A549 (cell line): ENCODE data around the gene ZNF419. TPM values are rescaled to one million over a fixed set of nuclear protein-coding genes. Genes with fewer than 3 reads are reported as not detected.

Experiments used
- ATAC-seq, 2 experiments: fragments of 200-7000 bp in 1 of 2; fragments of >200 bp in 1 of 2; cut with Nextera tagmentation in 1 of 2; cut with Tn5 transposase in 1 of 2; 3 replicates each; pipeline versions ENCODE4 v1.8.0 to v1.9.1; 2018 to 2020; ENCODE audit warnings: mild to moderate bottlenecking in 1 of 2, moderate library complexity in 1 of 2
- CTCF ChIA-PET: fragments of 300-600 bp; sonication (Branson Sonifier 250); formaldehyde crosslinking; extraction: SDS; loops from one replicate; lab custom pipeline; 2021; ENCODE audit warnings: antibody characterized with exemption, inconsistent platforms; lab: Yijun Ruan, JAX
- POLR2A ChIA-PET: fragments of 350-600 bp; formaldehyde crosslinking; extraction: SDS; loops from one replicate; lab custom pipeline; 2021; ENCODE audit warnings: antibody characterized with exemption, inconsistent platforms; lab: Yijun Ruan, JAX
- DNase-seq, 2 experiments: peaks; one replicate each; pipeline versions ENCODE4 v3.0.0 to v3.0.0-alpha.2; 2011 to 2016; ENCODE audit warnings: low read depth in 1 of 2, low spot score in 1 of 2
- FAIRE-seq: peaks from 2 replicates; lab custom pipeline; 2011; peaks lifted over from hg19 to GRCh38; lab: Jason Lieb, UNC
- H3K27ac ChIP-seq, 2 experiments: fragments of >200 bp; sonication (Bioruptor Twin); formaldehyde crosslinking; 3 replicates each; pipeline ENCODE4 v1.5.1; 2016 to 2017
- H3K4me1 ChIP-seq: fragments of >200 bp; sonication (Bioruptor Twin); formaldehyde crosslinking; 3 replicates; pipeline ENCODE4 v1.6.1; 2016
- H3K4me2 ChIP-seq: fragments of >200 bp; sonication (Bioruptor Twin); formaldehyde crosslinking; 3 replicates; pipeline ENCODE4 v1.6.1; 2016
- H3K4me3 ChIP-seq: fragments of >200 bp; sonication (Bioruptor Twin); formaldehyde crosslinking; 3 replicates; pipeline ENCODE4 v1.5.1; 2016
- H3K9me3 ChIP-seq: fragments of >200 bp; sonication (Bioruptor Twin); formaldehyde crosslinking; 3 replicates; pipeline ENCODE4 v1.6.1; 2016
- CEBPB ChIP-seq, 2 experiments: fragments of >200 bp in 1 of 2; sonication (Bioruptor Twin) in 1 of 2; formaldehyde crosslinking in 1 of 2; IDR thresholded peaks; 2 replicates each; pipeline ENCODE4 v1.6.1; 2012 to 2016
- CHD2 ChIP-seq: fragments of 150-350 bp; IDR thresholded peaks from 2 replicates; pipeline ENCODE4 v1.6.1; 2014; ENCODE audit warnings: low read length; ENCODE audit not compliant: partially characterized antibody
- CHD4 ChIP-seq: fragments of 200-600 bp; sonication (generic); IDR thresholded peaks from 2 replicates; pipeline ENCODE4 v1.6.1; 2016; ENCODE audit warnings: antibody characterized with exemption, mild to moderate bottlenecking, borderline replicate concordance
- FOSB ChIP-seq: fragments of 250-450 bp; sonication (Bioruptor Pico); IDR thresholded peaks from 2 replicates; pipeline ENCODE4 v1.5.0; 2020; ENCODE audit warnings: mild to moderate bottlenecking, moderate library complexity
- KDM1A ChIP-seq: fragments of 200-600 bp; sonication (generic); IDR thresholded peaks from 2 replicates; pipeline ENCODE4 v1.6.1; 2016; ENCODE audit warnings: low read depth, mild to moderate bottlenecking
- KDM5A ChIP-seq: fragments of 200-600 bp; sonication (generic); IDR thresholded peaks from 2 replicates; pipeline ENCODE4 v1.6.1; 2016; ENCODE audit warnings: antibody characterized with exemption, mild to moderate bottlenecking
- MAFK ChIP-seq: fragments of 450-650 bp; IDR thresholded peaks from 2 replicates; pipeline ENCODE4 v1.6.1; 2014; ENCODE audit not compliant: partially characterized antibody
- MYC ChIP-seq: IDR thresholded peaks from 2 replicates; pipeline ENCODE4 v1.6.1; 2012; ENCODE audit warnings: mild to moderate bottlenecking, inconsistent platforms, low read length, improper control_type of control experiment, borderline replicate concordance
- RAD21 ChIP-seq, 2 experiments: fragments of >200 bp in 1 of 2; sonication (Bioruptor Twin) in 1 of 2; formaldehyde crosslinking in 1 of 2; IDR thresholded peaks in 1 of 2; conservative IDR thresholded peaks in 1 of 2; 2 replicates in 1 of 2; 3 replicates in 1 of 2; pipeline ENCODE4 v1.6.1; 2012 to 2018; ENCODE audit warnings: inconsistent platforms in 1 of 2
- RARB ChIP-seq: fragments of 250-450 bp; sonication (Bioruptor Pico); IDR thresholded peaks from 2 replicates; pipeline ENCODE4 v1.8.0; 2021; ENCODE audit warnings: mild to moderate bottlenecking, moderate library complexity
- RFX5 ChIP-seq: fragments of 450-650 bp; IDR thresholded peaks from 2 replicates; pipeline ENCODE4 v1.7.1; 2014; ENCODE audit warnings: antibody characterized with exemption, mild to moderate bottlenecking, moderate library complexity
- RNF2 ChIP-seq: fragments of 200-600 bp; sonication (generic); IDR thresholded peaks from 2 replicates; pipeline ENCODE4 v1.6.1; 2016; ENCODE audit warnings: low read depth, mild to moderate bottlenecking, antibody characterized with exemption, moderate library complexity, borderline replicate concordance
- ZC3H11A ChIP-seq: fragments of 450-650 bp; IDR thresholded peaks from 2 replicates; pipeline ENCODE4 v1.6.1; 2014; ENCODE audit warnings: antibody characterized with exemption, mild to moderate bottlenecking
- ZFP36 ChIP-seq: fragments of 450-650 bp; IDR thresholded peaks from 2 replicates; pipeline ENCODE4 v1.6.1; 2014; ENCODE audit warnings: borderline replicate concordance; ENCODE audit not compliant: partially characterized antibody
- ZSCAN20 ChIP-seq: fragments of 250-450 bp; sonication (Bioruptor Pico); IDR thresholded peaks from 2 replicates; pipeline ENCODE4 v1.8.0; 2022; ENCODE audit warnings: mild to moderate bottlenecking, moderate library complexity
- WGBS: methylation state at CpG from one replicate; pipeline ENCODE4 v1.1.6; 2017; ENCODE audit errors: missing lambda C conversion rate; 5-methylcytosine and 5-hydroxymethylcytosine counted together
- polyA plus RNA-seq, 4 experiments: library from polyadenylated mRNA; depleted of rRNA in 3 of 4; stranded (reverse); fragments of >200 nt; fragmentation: RNase III in 1 of 4; extraction: RNeasy Plus Mini Kit Qiagen cat#74134 plus additional on column Dnase treatment in 1 of 4; gene quantifications; 2 replicates in 3 of 4; 3 replicates in 1 of 4; pipeline ENCODE4 v1.2.3, GENCODE V29; 2011 to 2017
- TF ChIP-seq, protein P1 (sequence below): fragments of >200 bp; sonication (Bioruptor Twin); formaldehyde crosslinking; IDR thresholded peaks from 3 replicates; pipeline ENCODE4 v1.5.1; 2016

Gene ZNF419
- polyA plus RNA-seq, 2 of the 4 experiments (the other 2 are of a cell fraction): 9.0 to 11.8 TPM

DNA sequence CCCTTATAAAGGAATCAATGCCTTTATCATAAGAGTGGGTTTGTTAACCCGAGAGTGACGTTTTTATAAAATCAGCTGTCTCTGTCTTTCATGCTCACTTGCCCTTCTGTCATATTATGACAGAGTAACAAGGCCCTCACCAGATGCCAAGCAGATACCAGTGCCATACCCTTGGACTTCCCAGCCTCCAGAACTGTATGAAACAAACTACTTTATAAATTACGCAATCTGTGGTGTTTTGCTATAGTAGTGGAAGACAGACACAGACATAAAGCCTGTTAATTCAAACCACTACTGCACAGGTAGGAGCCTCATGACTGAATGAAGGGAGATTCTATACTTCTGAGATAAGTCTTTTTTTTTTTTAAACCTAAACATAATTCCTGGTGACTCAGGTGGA lies 35.2 kb upstream of the ZNF419 start:
- CTCF ChIA-PET: no interaction called here
- H3K4me3 ChIP-seq: no peak overlapping the region
- no peak overlapping the region for H3K27ac ChIP-seq
- no peak overlapping the region for H3K4me2 ChIP-seq
- TF ChIP-seq ZC3H11A (no peak), CEBPB (IDR thresholded peaks at IDR 0.05) (peak in 1 of 2 experiments; percentile 78; a peak in 3 of 4 replicates)
- peaks cover 79% of the 10 kb centered on the region for H3K9me3 ChIP-seq
- 72% methylated on average over 3 of the region's 3 CpGs for WGBS
- POLR2A ChIA-PET: no interaction called here
- DNase-seq: no peak
- ATAC-seq: no peak
- FAIRE-seq: no peak
- H3K4me1 ChIP-seq: no peaks in the 10 kb centered on the region

GRCh38 chr19:57465680-57466381 lies 21.7 kb upstream of the ZNF419 start:
- ChIA-PET CTCF (no interaction called here), POLR2A (no interaction called here)
- no peak for FAIRE-seq
- Histone ChIP-seq H3K4me1 (no peaks in the 10 kb centered on the region), H3K27ac (no peak overlapping the region), H3K4me2 (no peak overlapping the region), H3K9me3 (peaks cover 81% of the 10 kb centered on the region)
- 41% methylated on average over 5 of the region's 5 CpGs for WGBS
- peak; percentile 28 to 73 for DNase-seq
- peak in 1 of 2 experiments; percentile 84; a peak in 3 of 6 replicates for ATAC-seq
- TF ChIP-seq, protein P1, sequence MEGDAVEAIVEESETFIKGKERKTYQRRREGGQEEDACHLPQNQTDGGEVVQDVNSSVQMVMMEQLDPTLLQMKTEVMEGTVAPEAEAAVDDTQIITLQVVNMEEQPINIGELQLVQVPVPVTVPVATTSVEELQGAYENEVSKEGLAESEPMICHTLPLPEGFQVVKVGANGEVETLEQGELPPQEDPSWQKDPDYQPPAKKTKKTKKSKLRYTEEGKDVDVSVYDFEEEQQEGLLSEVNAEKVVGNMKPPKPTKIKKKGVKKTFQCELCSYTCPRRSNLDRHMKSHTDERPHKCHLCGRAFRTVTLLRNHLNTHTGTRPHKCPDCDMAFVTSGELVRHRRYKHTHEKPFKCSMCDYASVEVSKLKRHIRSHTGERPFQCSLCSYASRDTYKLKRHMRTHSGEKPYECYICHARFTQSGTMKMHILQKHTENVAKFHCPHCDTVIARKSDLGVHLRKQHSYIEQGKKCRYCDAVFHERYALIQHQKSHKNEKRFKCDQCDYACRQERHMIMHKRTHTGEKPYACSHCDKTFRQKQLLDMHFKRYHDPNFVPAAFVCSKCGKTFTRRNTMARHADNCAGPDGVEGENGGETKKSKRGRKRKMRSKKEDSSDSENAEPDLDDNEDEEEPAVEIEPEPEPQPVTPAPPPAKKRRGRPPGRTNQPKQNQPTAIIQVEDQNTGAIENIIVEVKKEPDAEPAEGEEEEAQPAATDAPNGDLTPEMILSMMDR: peak; percentile 0; the same call in 1 of the 3 replicates
- TF ChIP-seq RAD21 (conservative IDR thresholded peaks at IDR 0.05 in 1 of 2, IDR thresholded peaks at IDR 0.05 in 1 of 2) (peak; percentile 26 to 77; a peak in 3 of 5 replicates), MYC (no peak)
- TF ChIP-seq, all 56 proteins: peak for 2
- no peak overlapping the region for H3K4me3 ChIP-seq

GRCh38 chr19:57466489-57466888 lies 21.1 kb upstream of the ZNF419 start:
- ChIA-PET CTCF (no interaction called here), POLR2A (no interaction called here)
- Histone ChIP-seq H3K9me3 (peaks cover 81% of the 10 kb centered on the region), H3K4me2 (no peak overlapping the region), H3K27ac (no peak overlapping the region)
- FAIRE-seq (no peak), ATAC-seq (no peak), DNase-seq (no peak)
- TF ChIP-seq RNF2 (no peak), KDM5A (no peak), RARB (CRISPR knock-in tag) (no peak), RFX5 (no peak), ZSCAN20 (no peak), KDM1A (no peak), FOSB (CRISPR knock-in tag) (no peak), CHD4 (no peak), ZFP36 (no peak)
- TF ChIP-seq, all 56 proteins: peak for 0
- H3K4me3 ChIP-seq: no peak overlapping the region
- H3K4me1 ChIP-seq: no peaks in the 10 kb centered on the region
- 51% methylated on average over 5 of the region's 5 CpGs for WGBS

GRCh38 chr19:57473646-57474045 lies 13.9 kb upstream of the ZNF419 start:
- no peak for TF ChIP-seq MAFK
- TF ChIP-seq CHD2: no peak
- TF ChIP-seq, all 56 proteins: peak for 0
- ChIA-PET CTCF (interaction anchor here (0.5 kb wide), 1 partner anchor 627 kb away, joined by 3 read pairs; no protein-coding TSS in a partner anchor), POLR2A (no interaction called here)
- H3K9me3 ChIP-seq: peaks cover 98% of the 10 kb centered on the region
- ATAC-seq (no peak), DNase-seq (peak in 1 of 2 experiments; percentile 41), FAIRE-seq (no peak)
- 89% methylated on average over 4 of the region's 4 CpGs for WGBS
- H3K4me3 ChIP-seq: no peak overlapping the region
- H3K4me2 ChIP-seq: no peak overlapping the region
- H3K4me1 ChIP-seq: no peaks in the 10 kb centered on the region
- no peak overlapping the region for H3K27ac ChIP-seq
